ENCODE data around the gene NKAP. TPM values are rescaled to one million over a fixed set of nuclear protein-coding genes. Genes with fewer than 3 reads are reported as not detected.

NKAP gene
- total and polyA plus RNA-seq, 2 experiments from 2014 or later, result 4.8 to 10.4 TPM

DNA sequence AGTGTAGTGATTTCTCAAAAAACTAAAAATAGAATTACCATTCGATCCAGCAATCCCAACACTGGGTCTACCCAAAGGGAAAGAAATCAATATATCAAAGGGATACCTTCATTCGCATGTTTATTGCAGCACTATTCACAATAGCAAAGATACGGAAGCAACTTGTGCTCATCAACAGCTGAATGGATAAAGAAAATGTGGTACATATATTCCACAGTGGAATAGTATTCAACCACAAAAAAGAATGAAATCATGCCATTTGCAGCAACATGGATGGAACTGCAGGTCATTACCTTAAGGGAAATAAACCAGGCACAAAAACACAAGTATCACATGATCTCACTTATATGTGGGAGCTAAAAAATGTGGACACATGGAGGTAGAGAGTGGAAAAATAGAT is 42.7 kb upstream of the NKAP start (continued):
- no peak for TF ChIP-seq ZNF462 (CRISPR knock-in tag; IDR thresholded peaks at IDR 0.05)
- no peak for TF ChIP-seq JUNB (IDR thresholded peaks at IDR 0.05; ENCODE audit: unreplicated experiment)
- TF ChIP-seq, protein P1, sequence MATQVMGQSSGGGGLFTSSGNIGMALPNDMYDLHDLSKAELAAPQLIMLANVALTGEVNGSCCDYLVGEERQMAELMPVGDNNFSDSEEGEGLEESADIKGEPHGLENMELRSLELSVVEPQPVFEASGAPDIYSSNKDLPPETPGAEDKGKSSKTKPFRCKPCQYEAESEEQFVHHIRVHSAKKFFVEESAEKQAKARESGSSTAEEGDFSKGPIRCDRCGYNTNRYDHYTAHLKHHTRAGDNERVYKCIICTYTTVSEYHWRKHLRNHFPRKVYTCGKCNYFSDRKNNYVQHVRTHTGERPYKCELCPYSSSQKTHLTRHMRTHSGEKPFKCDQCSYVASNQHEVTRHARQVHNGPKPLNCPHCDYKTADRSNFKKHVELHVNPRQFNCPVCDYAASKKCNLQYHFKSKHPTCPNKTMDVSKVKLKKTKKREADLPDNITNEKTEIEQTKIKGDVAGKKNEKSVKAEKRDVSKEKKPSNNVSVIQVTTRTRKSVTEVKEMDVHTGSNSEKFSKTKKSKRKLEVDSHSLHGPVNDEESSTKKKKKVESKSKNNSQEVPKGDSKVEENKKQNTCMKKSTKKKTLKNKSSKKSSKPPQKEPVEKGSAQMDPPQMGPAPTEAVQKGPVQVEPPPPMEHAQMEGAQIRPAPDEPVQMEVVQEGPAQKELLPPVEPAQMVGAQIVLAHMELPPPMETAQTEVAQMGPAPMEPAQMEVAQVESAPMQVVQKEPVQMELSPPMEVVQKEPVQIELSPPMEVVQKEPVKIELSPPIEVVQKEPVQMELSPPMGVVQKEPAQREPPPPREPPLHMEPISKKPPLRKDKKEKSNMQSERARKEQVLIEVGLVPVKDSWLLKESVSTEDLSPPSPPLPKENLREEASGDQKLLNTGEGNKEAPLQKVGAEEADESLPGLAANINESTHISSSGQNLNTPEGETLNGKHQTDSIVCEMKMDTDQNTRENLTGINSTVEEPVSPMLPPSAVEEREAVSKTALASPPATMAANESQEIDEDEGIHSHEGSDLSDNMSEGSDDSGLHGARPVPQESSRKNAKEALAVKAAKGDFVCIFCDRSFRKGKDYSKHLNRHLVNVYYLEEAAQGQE (IDR thresholded peaks at IDR 0.05; ENCODE audit: unreplicated experiment), result no peak
- TF ChIP-seq STAT1 (IDR thresholded peaks at IDR 0.05; ENCODE audit: unreplicated experiment), result no peak

DNA sequence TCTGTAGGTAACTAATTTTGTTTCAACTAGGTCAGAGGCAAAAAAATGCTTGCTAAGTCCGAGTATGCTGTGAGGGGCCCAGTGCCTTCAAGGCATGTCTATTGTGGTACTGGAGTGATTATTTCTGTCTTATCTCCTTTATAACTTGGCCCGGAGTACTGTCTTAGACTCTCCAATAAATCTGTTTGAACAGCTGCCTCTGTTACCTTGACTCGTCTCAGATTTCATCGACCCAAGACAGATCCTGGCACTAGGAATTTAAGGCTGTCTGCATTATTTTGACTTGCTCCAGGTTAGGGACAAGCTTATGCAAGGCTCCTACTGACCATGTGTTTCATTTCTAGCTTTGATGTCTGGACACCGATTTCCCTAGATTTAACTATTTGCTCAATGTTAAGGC is 41.1 kb upstream of the NKAP start:
- Mint-ChIP-seq H3K27ac (no peak overlapping the region), H3K36me3 (ENCODE audit: low read depth) (no peaks in the 10 kb centered on the region), H3K27me3 (ENCODE audit: insufficient read depth, low read depth, poor library complexity) (peaks cover 28% of the 10 kb centered on the region), H3K9me3 (no peaks in the 10 kb centered on the region), H3K4me3 (no peak overlapping the region), H3K4me1 (no peaks in the 10 kb centered on the region)
- DNase-seq (ENCODE audit: low spot score), result no peak
- Histone ChIP-seq H4K20me1 (replicated peaks; ENCODE audit: insufficient read depth) (no peaks in the 10 kb centered on the region), H3K27me3 (ENCODE audit: insufficient read depth) (peaks cover 52% of the 10 kb centered on the region), H3F3A (replicated peaks; ENCODE audit: low read depth) (no peaks in the 10 kb centered on the region), H3K4me2 (no peak overlapping the region), H3K36me3 (ENCODE audit: insufficient read depth) (no peaks in the 10 kb centered on the region), H3K27ac (ENCODE audit: low read depth) (no peak overlapping the region), H3K4me3 (no peak overlapping the region), H3K79me2 (replicated peaks; ENCODE audit: insufficient read depth) (no peaks in the 10 kb centered on the region), H3K9me2 (ENCODE audit: insufficient read depth) (no peaks in the 10 kb centered on the region), H3K4me1 (ENCODE audit: insufficient read depth) (no peaks in the 10 kb centered on the region; the same call in 1 of the 2 replicates), H2AFZ (no peak overlapping the region)
- no peak for ATAC-seq
- no peak for TF ChIP-seq ZNF114 (CRISPR knock-in tag; IDR thresholded peaks at IDR 0.05)
- TF ChIP-seq, protein P1 (IDR thresholded peaks at IDR 0.05; ENCODE audit: unreplicated experiment), result no peak
- no peak for TF ChIP-seq POLR2AphosphoS5 (IDR thresholded peaks at IDR 0.05; ENCODE audit: low read depth)
- TF ChIP-seq ZNF331 (CRISPR knock-in tag; IDR thresholded peaks at IDR 0.05; ENCODE audit: low read depth), result no peak

All from GM23338 (cell line).